OCI-LY7 (cell line): Measurements from ENCODE around the gene USP53. TPM values are rescaled to one million over a fixed set of nuclear protein-coding genes. Genes with fewer than 3 reads are reported as not detected.

Source experiments
- BruUV-seq: library from RNA; stranded (reverse); fragments of 400-500 nt; replicated peaks from 2 replicates; lab custom pipeline; 2021; lab: Mats Ljungman, UMichigan
- CTCF ChIA-PET: fragments of 300-600 bp; sonication (Branson Sonifier 250); formaldehyde crosslinking; loops from one replicate; lab custom pipeline; 2022; ENCODE audit warnings: antibody characterized with exemption; ENCODE audit not compliant: unreplicated experiment; lab: Charles Lee
- POLR2A ChIA-PET: fragments of 300-600 bp; sonication (Branson Sonifier 250); formaldehyde crosslinking; loops from one replicate; lab custom pipeline; 2022; ENCODE audit warnings: antibody characterized with exemption; lab: Charles Lee
- DNase-seq: peaks from one replicate; pipeline ENCODE4 v3.0.0-alpha.2; 2015; ENCODE audit warnings: low spot score
- H2AFZ ChIP-seq: fragments of 200-600 bp; sonication (generic), shearing (Covaris generic); 2 replicates; pipeline ENCODE4 v1.6.1; 2014; ENCODE audit warnings: mild to moderate bottlenecking, antibody characterized with exemption, low read length, moderate library complexity
- H3K27ac ChIP-seq: fragments of 200-600 bp; sonication (generic); 2 replicates; pipeline ENCODE4 v1.5.1; 2014; ENCODE audit warnings: mixed run types, low read depth, mild to moderate bottlenecking, moderate library complexity, low read length, inconsistent platforms; ENCODE audit not compliant: poor library complexity, severe bottlenecking
- H3K36me3 ChIP-seq: fragments of 200-600 bp; sonication (generic); 2 replicates; pipeline ENCODE4 v1.6.1; 2014; ENCODE audit warnings: mild to moderate bottlenecking, antibody characterized with exemption, low read length, moderate library complexity, mixed read lengths; ENCODE audit not compliant: insufficient read depth
- H3K4me1 ChIP-seq: fragments of 200-600 bp; sonication (generic); 2 replicates; pipeline ENCODE4 v1.5.1; 2014; ENCODE audit warnings: mild to moderate bottlenecking, low read length; ENCODE audit not compliant: insufficient read depth, poor library complexity, severe bottlenecking
- H3K4me2 ChIP-seq: fragments of 200-600 bp; sonication (generic); 2 replicates; pipeline ENCODE4 v1.6.1; 2014; ENCODE audit warnings: mild to moderate bottlenecking, low read length
- H3K4me3 ChIP-seq: fragments of 200-600 bp; sonication (generic); 2 replicates; pipeline ENCODE4 v1.5.1; 2014; ENCODE audit warnings: mild to moderate bottlenecking, low read depth, low read length; ENCODE audit not compliant: poor library complexity, severe bottlenecking
- H3K79me2 ChIP-seq: fragments of 200-600 bp; sonication (generic); 2 replicates; pipeline ENCODE4 v1.6.1; 2016; ENCODE audit warnings: low read depth, mild to moderate bottlenecking, low read length, moderate library complexity, mixed read lengths; ENCODE audit not compliant: insufficient read depth
- H3K9me2 ChIP-seq: fragments of 200-600 bp; sonication (generic); 2 replicates; pipeline ENCODE4 v1.6.1; 2016; ENCODE audit warnings: mild to moderate bottlenecking, low read length, mixed read lengths; ENCODE audit not compliant: insufficient read depth
- H3K9me3 ChIP-seq: fragments of 200-600 bp; sonication (generic); 2 replicates; pipeline ENCODE4 v1.6.1; 2014; ENCODE audit warnings: mild to moderate bottlenecking, mixed run types, low read length, mixed read lengths
- H4K20me1 ChIP-seq: fragments of 200-600 bp; sonication (generic); 2 replicates; pipeline ENCODE4 v1.6.1; 2014; ENCODE audit warnings: mild to moderate bottlenecking, antibody characterized with exemption, low read length, moderate library complexity, mixed read lengths; ENCODE audit not compliant: insufficient read depth
- EZH2phosphoT487 ChIP-seq: fragments of 200-600 bp; sonication (generic); IDR thresholded peaks from 2 replicates; pipeline ENCODE4 v1.6.1; 2018; ENCODE audit warnings: low read depth, borderline replicate concordance, mild to moderate bottlenecking, mixed run types, antibody characterized with exemption, low read length, moderate library complexity, mixed read lengths
- intact Hi-C: fragments of 100-400 bp; cut with micrococcal nuclease; formaldehyde crosslinking; loops from one replicate; pipeline ENCODE4 v1.10.0; 2022; ENCODE audit not compliant: unreplicated experiment
- total RNA-seq, 2 experiments: library from RNA; depleted of rRNA in 1 of 2; stranded (reverse); fragments of >200 nt in 1 of 2; shearing (Covaris generic) in 1 of 2; gene quantifications; 2 replicates each; pipeline ENCODE4 v1.2.3, GENCODE V29; 2014 to 2022
- TF ChIP-seq, protein P1 (sequence below): fragments of 200-600 bp; sonication (generic); conservative IDR thresholded peaks from 2 replicates; pipeline ENCODE4 v1.5.1; 2014; ENCODE audit warnings: mild to moderate bottlenecking, antibody characterized with exemption, low read length, moderate library complexity, mixed read lengths

Gene USP53
- total RNA-seq, 2 experiments from 2014 or later = 4.9 to 9.2 TPM

DNA sequence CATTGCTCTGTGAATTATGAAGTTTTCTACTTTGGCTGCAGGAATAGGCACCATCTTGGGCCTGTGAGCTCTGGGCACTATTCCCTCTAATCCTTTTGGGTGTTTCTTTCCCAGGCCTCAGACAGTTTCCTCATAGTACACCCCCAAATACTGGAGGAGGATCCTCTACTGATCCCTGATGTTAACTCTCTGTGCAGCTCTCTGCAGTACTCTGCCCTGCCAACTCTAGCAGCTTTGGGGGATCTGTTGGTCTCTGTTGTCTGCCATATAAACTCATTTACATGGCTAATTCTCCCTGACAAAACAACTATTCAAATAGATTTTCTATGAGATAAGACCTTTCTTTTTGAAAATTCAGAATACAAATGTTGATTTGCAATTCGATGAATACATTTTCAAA, 29.9 kb downstream of the USP53 start:
- POLR2A ChIA-PET = no interaction called here
- DNase-seq = no peak
- CTCF ChIA-PET = no interaction called here
- TF ChIP-seq EZH2phosphoT487 = no peak
- TF ChIP-seq, protein P1, sequence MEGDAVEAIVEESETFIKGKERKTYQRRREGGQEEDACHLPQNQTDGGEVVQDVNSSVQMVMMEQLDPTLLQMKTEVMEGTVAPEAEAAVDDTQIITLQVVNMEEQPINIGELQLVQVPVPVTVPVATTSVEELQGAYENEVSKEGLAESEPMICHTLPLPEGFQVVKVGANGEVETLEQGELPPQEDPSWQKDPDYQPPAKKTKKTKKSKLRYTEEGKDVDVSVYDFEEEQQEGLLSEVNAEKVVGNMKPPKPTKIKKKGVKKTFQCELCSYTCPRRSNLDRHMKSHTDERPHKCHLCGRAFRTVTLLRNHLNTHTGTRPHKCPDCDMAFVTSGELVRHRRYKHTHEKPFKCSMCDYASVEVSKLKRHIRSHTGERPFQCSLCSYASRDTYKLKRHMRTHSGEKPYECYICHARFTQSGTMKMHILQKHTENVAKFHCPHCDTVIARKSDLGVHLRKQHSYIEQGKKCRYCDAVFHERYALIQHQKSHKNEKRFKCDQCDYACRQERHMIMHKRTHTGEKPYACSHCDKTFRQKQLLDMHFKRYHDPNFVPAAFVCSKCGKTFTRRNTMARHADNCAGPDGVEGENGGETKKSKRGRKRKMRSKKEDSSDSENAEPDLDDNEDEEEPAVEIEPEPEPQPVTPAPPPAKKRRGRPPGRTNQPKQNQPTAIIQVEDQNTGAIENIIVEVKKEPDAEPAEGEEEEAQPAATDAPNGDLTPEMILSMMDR = no peak
- no peak overlapping the region for H3K27ac ChIP-seq
- H3K4me1 ChIP-seq = peaks cover 18% of the 10 kb centered on the region
- no peak overlapping the region for H3K4me2 ChIP-seq
- intact Hi-C loops = no loop called here
- no peaks in the 10 kb centered on the region for H3K9me3 ChIP-seq
- H4K20me1 ChIP-seq = no peaks in the 10 kb centered on the region
- H3K79me2 ChIP-seq = no peaks in the 10 kb centered on the region
- H3K36me3 ChIP-seq = 0 out of 2 replicates have a peak, but pooled peaks cover 4% of the 10 kb centered on the region
- BruUV-seq = no TSS peak
- H2AFZ ChIP-seq = no peak overlapping the region
- H3K4me3 ChIP-seq = no peak overlapping the region
- H3K9me2 ChIP-seq = no peaks in the 10 kb centered on the region

DNA sequence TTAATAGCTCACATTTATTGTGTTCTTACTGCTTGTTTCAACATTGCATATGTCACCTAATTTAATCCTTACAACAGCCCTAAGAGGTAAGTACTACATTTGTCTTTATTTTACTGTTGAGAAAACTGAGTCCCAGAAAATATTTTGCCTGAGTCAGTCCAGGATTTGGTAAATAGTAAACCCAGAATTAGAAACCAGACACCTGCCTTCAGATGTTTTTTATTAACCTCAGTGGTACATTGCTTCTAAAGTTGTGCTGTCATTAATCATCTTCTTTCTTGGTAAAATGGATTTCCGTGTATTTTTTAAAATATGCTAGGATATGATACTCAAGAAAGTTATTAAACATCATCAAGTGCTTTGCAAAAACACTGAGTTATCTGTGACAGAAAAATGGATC, 31.4 kb downstream of the USP53 start:
- no TSS peak for BruUV-seq
- Histone ChIP-seq H3K9me2 (no peaks in the 10 kb centered on the region), H3K4me2 (0 out of 2 replicates have a peak overlapping the region, but pooled peaks have one; percentile 36), H3K4me3 (no peak overlapping the region), H3K4me1 (peaks cover 18% of the 10 kb centered on the region), H3K27ac (no peak overlapping the region), H3K9me3 (no peaks in the 10 kb centered on the region), H3K79me2 (no peaks in the 10 kb centered on the region), H2AFZ (no peak overlapping the region), H3K36me3 (0 out of 2 replicates have a peak, but pooled peaks cover 6% of the 10 kb centered on the region), H4K20me1 (no peaks in the 10 kb centered on the region)
- ChIA-PET CTCF (no interaction called here), POLR2A (interaction anchor here (1.6 kb wide), 1 partner anchor 12 kb away, joined by 3 read pairs; no protein-coding TSS in a partner anchor)
- no peak for DNase-seq
- intact Hi-C loops = no loop called here
- TF ChIP-seq, protein P1 = no peak
- no peak for TF ChIP-seq EZH2phosphoT487

DNA sequence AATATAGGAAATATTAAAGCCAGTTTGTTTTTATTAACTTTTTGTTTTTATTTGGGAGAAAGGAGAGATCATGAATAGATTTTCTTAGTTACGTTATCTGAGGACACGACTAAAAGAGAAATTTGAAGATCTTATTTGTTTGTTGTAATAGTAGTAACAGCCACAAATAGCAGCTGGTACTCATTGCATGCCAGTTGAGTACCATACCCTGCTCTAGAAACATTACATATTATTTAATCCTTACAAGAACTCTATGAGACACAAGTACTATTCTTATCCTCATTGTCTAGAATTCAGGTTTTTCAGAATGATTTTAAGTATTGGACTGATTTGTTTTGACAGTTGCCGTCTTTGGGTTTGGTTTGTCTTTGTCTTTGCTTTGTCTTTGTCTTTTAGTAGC, 31.8 kb downstream of the USP53 start:
- H3K79me2 ChIP-seq = no peaks in the 10 kb centered on the region
- DNase-seq = no peak
- H3K4me2 ChIP-seq = peak overlapping the region; percentile 36; the same call in 1 of the 2 replicates
- ChIA-PET CTCF (no interaction called here), POLR2A (interaction anchor here (1.6 kb wide), 1 partner anchor 12 kb away, joined by 3 read pairs; no protein-coding TSS in a partner anchor)
- TF ChIP-seq, protein P1 = no peak
- no peak for TF ChIP-seq EZH2phosphoT487
- H3K9me3 ChIP-seq = no peaks in the 10 kb centered on the region
- H3K36me3 ChIP-seq = 0 out of 2 replicates have a peak, but pooled peaks cover 10% of the 10 kb centered on the region
- no peak overlapping the region; the same call in 1 of the 2 replicates for H2AFZ ChIP-seq
- H3K27ac ChIP-seq = no peak overlapping the region
- H4K20me1 ChIP-seq = no peaks in the 10 kb centered on the region
- H3K4me1 ChIP-seq = peaks cover 18% of the 10 kb centered on the region
- BruUV-seq = no TSS peak
- no peaks in the 10 kb centered on the region for H3K9me2 ChIP-seq
- H3K4me3 ChIP-seq = no peak overlapping the region
- intact Hi-C loops = no loop called here
